HEK293 (cell line): ENCODE results near the gene ZNF318.

ENCODE experiments used
- CTCF ChIA-PET: fragments of 350-600 bp; formaldehyde crosslinking; extraction: SDS; loops from one replicate; lab custom pipeline; 2021; ENCODE audit warnings: antibody characterized with exemption; lab: Yijun Ruan, JAX
- POLR2A ChIA-PET: fragments of 300-600 bp; formaldehyde crosslinking; extraction: SDS; loops from one replicate; lab custom pipeline; 2020; ENCODE audit warnings: antibody characterized with exemption, inconsistent platforms; lab: Yijun Ruan, JAX
- H3K27ac ChIP-seq: fragments of 200-500 bp; sonication (Bioruptor generic); 2 replicates; pipeline ENCODE4 v1.5.1; 2014; ENCODE audit warnings: low read depth, low read length, control low read depth, inconsistent platforms; ENCODE audit errors: extremely low read depth
- H3K36me3 ChIP-seq, 2 experiments: fragments of 200-500 bp in 1 of 2; sonication (Bioruptor generic) in 1 of 2; 1 replicate in 1 of 2; 2 replicates in 1 of 2; pipeline ENCODE4 v1.5.1; 2014 to 2017; ENCODE audit warnings: inconsistent platforms in 2 of 2, low read length in 2 of 2; ENCODE audit not compliant: control insufficient read depth in 2 of 2, insufficient read depth in 1 of 2
- H3K4me1 ChIP-seq: fragments of 200-500 bp; sonication (Bioruptor generic); 2 replicates; pipeline ENCODE4 v1.5.1; 2014; ENCODE audit warnings: mild to moderate bottlenecking, low read length, inconsistent platforms; ENCODE audit not compliant: control insufficient read depth, insufficient read depth
- H3K4me3 ChIP-seq: 2 replicates; pipeline ENCODE4 v1.5.1; 2011; ENCODE audit warnings: low read depth, mild to moderate bottlenecking, control low read depth, low read length, moderate library complexity
- H3K9me3 ChIP-seq: fragments of 200-500 bp; sonication (Bioruptor generic); 2 replicates; pipeline ENCODE4 v1.5.1; 2014; ENCODE audit warnings: low read depth, low read length, inconsistent platforms; ENCODE audit not compliant: control insufficient read depth, insufficient read depth
- ATF2 ChIP-seq: fragments of 450-650 bp; formaldehyde crosslinking; IDR thresholded peaks from 2 replicates; pipeline ENCODE4 v1.5.1; 2016; ENCODE audit warnings: missing biosample characterization, missing genetic modification characterization, low read depth
- GLIS1 ChIP-seq: fragments of 450-650 bp; formaldehyde crosslinking; IDR thresholded peaks from 2 replicates; pipeline ENCODE4 v1.5.1; 2016; ENCODE audit warnings: missing biosample characterization, missing genetic modification characterization
- KLF16 ChIP-seq: fragments of 450-650 bp; formaldehyde crosslinking; IDR thresholded peaks from 2 replicates; pipeline ENCODE4 v1.5.1; 2017; ENCODE audit warnings: missing biosample characterization, missing genetic modification characterization
- PRDM1 ChIP-seq: fragments of 450-650 bp; formaldehyde crosslinking; IDR thresholded peaks from 2 replicates; pipeline ENCODE4; 2016; ENCODE audit warnings: missing biosample characterization, missing genetic modification characterization
- RBAK ChIP-seq: fragments of 450-650 bp; formaldehyde crosslinking; IDR thresholded peaks from 2 replicates; pipeline ENCODE4 v1.5.1; 2016; ENCODE audit warnings: missing biosample characterization, missing genetic modification characterization
- YY1 ChIP-seq: fragments of 450-650 bp; formaldehyde crosslinking; IDR thresholded peaks from 2 replicates; pipeline ENCODE4 v1.5.1; 2018; ENCODE audit warnings: missing biosample characterization, missing genetic modification characterization
- ZNF10 ChIP-seq: fragments of 450-650 bp; formaldehyde crosslinking; IDR thresholded peaks from 2 replicates; pipeline ENCODE4 v1.5.1; 2017; ENCODE audit warnings: missing biosample characterization, missing genetic modification characterization
- ZNF19 ChIP-seq: fragments of 450-650 bp; formaldehyde crosslinking; IDR thresholded peaks from 2 replicates; pipeline ENCODE4; 2016; ENCODE audit warnings: missing biosample characterization, missing genetic modification characterization, low read depth
- ZNF292 ChIP-seq: fragments of 450-650 bp; formaldehyde crosslinking; IDR thresholded peaks from 2 replicates; pipeline ENCODE4 v1.5.1; 2016; ENCODE audit warnings: low read depth, missing biosample characterization, missing genetic modification characterization, borderline replicate concordance
- ZNF302 ChIP-seq: fragments of 450-650 bp; formaldehyde crosslinking; IDR thresholded peaks from 2 replicates; pipeline ENCODE4 v1.5.1; 2016; ENCODE audit warnings: missing biosample characterization, missing genetic modification characterization, low read depth
- ZNF350 ChIP-seq: fragments of 450-650 bp; formaldehyde crosslinking; IDR thresholded peaks from 2 replicates; pipeline ENCODE4 v1.5.0; 2017; ENCODE audit warnings: missing biosample characterization, mild to moderate bottlenecking, missing genetic modification characterization
- ZNF398 ChIP-seq: fragments of 450-650 bp; formaldehyde crosslinking; IDR thresholded peaks from 2 replicates; pipeline ENCODE4 v1.5.1; 2017; ENCODE audit warnings: missing biosample characterization, missing genetic modification characterization
- ZNF433 ChIP-seq: fragments of 450-650 bp; formaldehyde crosslinking; IDR thresholded peaks from 2 replicates; pipeline ENCODE4 v1.5.1; 2016; ENCODE audit warnings: missing biosample characterization, missing genetic modification characterization, low read depth
- ZNF449 ChIP-seq: fragments of 450-650 bp; formaldehyde crosslinking; IDR thresholded peaks from 2 replicates; pipeline ENCODE4 v1.5.1; 2017; ENCODE audit warnings: missing biosample characterization, mild to moderate bottlenecking, missing genetic modification characterization, moderate library complexity
- ZNF548 ChIP-seq: fragments of 450-650 bp; formaldehyde crosslinking; IDR thresholded peaks from 2 replicates; pipeline ENCODE4 v1.5.1; 2016; ENCODE audit warnings: missing biosample characterization, missing genetic modification characterization
- ZNF600 ChIP-seq: fragments of 450-650 bp; formaldehyde crosslinking; IDR thresholded peaks from 2 replicates; pipeline ENCODE4 v1.5.1; 2016; ENCODE audit warnings: missing biosample characterization, missing genetic modification characterization
- ZNF658 ChIP-seq: fragments of 450-650 bp; formaldehyde crosslinking; IDR thresholded peaks from 2 replicates; pipeline ENCODE4; 2016; ENCODE audit warnings: missing biosample characterization, missing genetic modification characterization
- ZNF660 ChIP-seq: fragments of 450-650 bp; IDR thresholded peaks from 2 replicates; pipeline ENCODE4 v1.5.1; 2018; ENCODE audit warnings: missing biosample characterization, mild to moderate bottlenecking, missing genetic modification characterization
- ZNF792 ChIP-seq: fragments of 450-650 bp; formaldehyde crosslinking; IDR thresholded peaks from 2 replicates; pipeline ENCODE4 v1.5.1; 2016; ENCODE audit warnings: missing biosample characterization, missing genetic modification characterization

ZNF318 gene

GRCh38 chr6:43331470-43331869 lies 38.0 kb downstream of the ZNF318 start (continued):
- no peak for TF ChIP-seq ZNF548 (tag by site-specific recombination)

- Histone ChIP-seq H3K27ac (no peak overlapping the region), H3K9me3 (no peaks in the 10 kb centered on the region), H3K4me3 (no peak overlapping the region), H3K4me1 (no peaks in the 10 kb centered on the region), H3K36me3 (no peaks in the 10 kb centered on the region)
- CTCF ChIA-PET: interaction anchor here (0.6 to 1.0 kb wide), 3 partner anchors 11 to 386 kb away, joined by 3 to 9 read pairs (median 3); no protein-coding TSS in a partner anchor
- TF ChIP-seq ZNF600 (tag by site-specific recombination) (peak; percentile 32; the same call in 1 of the 2 replicates), PRDM1 (tag by site-specific recombination) (peak; percentile 78), ZNF10 (peak; percentile 89), ZNF292 (tag by site-specific recombination) (no peak)
- POLR2A ChIA-PET: no interaction called here
Measured at GRCh38 chr6:43328528-43328927, 40.9 kb downstream of the ZNF318 start.

- Histone ChIP-seq H3K27ac (no peak overlapping the region), H3K36me3 (no peaks in the 10 kb centered on the region), H3K9me3 (no peaks in the 10 kb centered on the region), H3K4me3 (no peak overlapping the region), H3K4me1 (peaks cover 4% of the 10 kb centered on the region; the same call in 1 of the 2 replicates)
- ChIA-PET CTCF (interaction anchor here (0.6 to 1.1 kb wide), 4 partner anchors 8 to 181 kb away, joined by 3 to 7 read pairs (median 3); partner anchors contain the start of gene DNPH1), POLR2A (no interaction called here)
- TF ChIP-seq ATF2 (tag by site-specific recombination): no peak
Measured at GRCh38 chr6:43325876-43326275, 43.6 kb downstream of the ZNF318 start.

- Histone ChIP-seq H3K9me3 (no peaks in the 10 kb centered on the region), H3K36me3 (no peaks in the 10 kb centered on the region), H3K4me3 (no peak overlapping the region), H3K4me1 (peaks cover 4% of the 10 kb centered on the region; the same call in 1 of the 2 replicates)
- CTCF ChIA-PET: interaction anchor here (0.6 to 1.9 kb wide), 8 partner anchors 11 to 354 kb away, joined by 3 to 8 read pairs (median 4); partner anchors contain the start of gene DNPH1
- POLR2A ChIA-PET: interaction anchor here (0.5 kb wide), 1 partner anchor 26 kb away, joined by 4 read pairs; no protein-coding TSS in a partner anchor
- no peak for TF ChIP-seq RBAK
- no peak for TF ChIP-seq ZNF19 (tag by site-specific recombination)
- TF ChIP-seq, all 188 proteins: peak for 0
- H3K27ac ChIP-seq: no peak overlapping the region
Measured at GRCh38 chr6:43318011-43318410, 51.4 kb downstream of the ZNF318 start.

GRCh38 chr6:43313813-43314212 lies 55.6 kb downstream of the ZNF318 start:
- no peaks in the 10 kb centered on the region for H3K4me1 ChIP-seq
- no peak overlapping the region for H3K27ac ChIP-seq
- ChIA-PET POLR2A (interaction anchor here (0.6 to 1.8 kb wide), 2 partner anchors 55 to 319 kb away, joined by 4 to 5 read pairs; partner anchors contain the start of gene ZNF318), CTCF (interaction anchor here (0.5 to 1.6 kb wide), 3 partner anchors 10 to 144 kb away, joined by 4 to 5 read pairs (median 4); no protein-coding TSS in a partner anchor)
- no peaks in the 10 kb centered on the region for H3K9me3 ChIP-seq
- no peak overlapping the region for H3K4me3 ChIP-seq
- no peaks in the 10 kb centered on the region for H3K36me3 ChIP-seq
- TF ChIP-seq ZNF398 (tag by site-specific recombination) (no peak), YY1 (tag by site-specific recombination) (no peak), GLIS1 (tag by site-specific recombination) (no peak), ZNF660 (tag by site-specific recombination) (no peak), KLF16 (no peak), ZNF350 (tag by site-specific recombination) (no peak), ZNF792 (tag by site-specific recombination) (no peak), ZNF302 (tag by site-specific recombination) (no peak), ZNF449 (tag by site-specific recombination) (no peak), ZNF658 (no peak), ZNF433 (tag by site-specific recombination) (no peak)
